GM12878 (cell line): ENCODE measurements around the gene SOWAHD.

Source experiments
- CTCF ChIP-seq, 3 experiments: IDR thresholded peaks in 2 of 3; conservative IDR thresholded peaks in 1 of 3; 2 replicates each; pipeline ENCODE4 v1.5.1; 2011; ENCODE audit warnings: low read depth in 3 of 3, low read length in 3 of 3, mild to moderate bottlenecking in 3 of 3, control low read depth in 2 of 3, moderate library complexity in 2 of 3, inconsistent platforms in 1 of 3, mixed read lengths in 1 of 3; ENCODE audit not compliant: control insufficient read depth in 2 of 3, insufficient read depth in 1 of 3; ENCODE audit errors: extremely low read depth in 1 of 3
- MAX ChIP-seq: IDR thresholded peaks from 2 replicates; pipeline ENCODE4 v1.6.1; 2012; ENCODE audit warnings: low read depth, low read length, improper control_type of control experiment
- POLR2A ChIP-seq: IDR thresholded peaks from 2 replicates; pipeline ENCODE4 v1.6.1; 2011; ENCODE audit warnings: low read depth, mild to moderate bottlenecking, low read length
- SMC3 ChIP-seq: IDR thresholded peaks from 2 replicates; pipeline ENCODE4 v1.6.1; 2011; ENCODE audit warnings: low read length, improper control_type of control experiment, borderline replicate concordance
- ZNF207 ChIP-seq: fragments of 450-650 bp; IDR thresholded peaks from 2 replicates; pipeline ENCODE4 v1.6.1; 2014; ENCODE audit warnings: antibody characterized with exemption, mild to moderate bottlenecking, borderline replicate concordance

- no peak for TF ChIP-seq ZNF207
- no peak for TF ChIP-seq SMC3
- TF ChIP-seq POLR2A, result no peak
- TF ChIP-seq MAX, result no peak
- 0 out of 6 replicates have a peak, but pooled peaks of 1 of the 3 experiments have one; percentile 8 for TF ChIP-seq CTCF (IDR thresholded peaks at IDR 0.05 in 2 of 3, conservative IDR thresholded peaks at IDR 0.05 in 1 of 3; ENCODE audit: control insufficient read depth in 2 of 3, extremely low read depth in 1 of 3, insufficient read depth in 1 of 3, low read depth in 3 of 3, low read length in 3 of 3)
Measured at GRCh38 chrX:119759248-119759766, 919 bp downstream of the SOWAHD start.
